Coronary artery (tissue), 2 donors: Measurements from ENCODE around the gene NDUFAF8.

Experiments
- DNase-seq: peaks from one replicate; pipeline ENCODE4 v3.0.0-alpha.2; 2017; ENCODE audit warnings: low spot score
- H3K27ac ChIP-seq, 2 donors: fragments of 200-600 bp; sonication (generic); one replicate each; pipeline ENCODE4 v1.5.1; 2016 to 2019
- H3K4me3 ChIP-seq: fragments of 200-600 bp; sonication (generic); 2 replicates; pipeline ENCODE4 v1.5.1; 2016; ENCODE audit warnings: mild to moderate bottlenecking, moderate library complexity
- TF ChIP-seq, protein P1 (sequence below): fragments of 200-600 bp; sonication (generic); IDR thresholded peaks from one replicate; pipeline ENCODE4 v1.5.1; 2019; ENCODE audit warnings: antibody characterized with exemption

The NDUFAF8 gene

DNA sequence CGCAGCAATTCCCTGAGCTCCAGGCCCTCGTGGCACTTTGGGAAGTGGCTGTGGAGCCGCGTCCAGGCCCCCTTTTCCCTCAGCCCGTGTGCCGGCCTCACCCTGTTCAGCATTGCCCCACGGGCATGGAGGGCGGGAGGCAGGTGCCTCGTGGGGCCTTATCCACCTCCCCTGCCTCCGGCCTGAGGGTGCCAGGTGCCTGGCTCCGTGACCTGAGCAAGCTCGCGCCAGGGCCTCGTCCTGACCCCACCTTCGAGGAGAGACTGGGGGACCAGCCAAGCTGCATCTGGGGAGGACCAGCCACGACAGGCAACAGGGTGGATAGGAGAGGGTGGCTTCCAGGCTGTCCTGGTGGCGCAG lies 46.1 kb upstream of the NDUFAF8 start:
- TF ChIP-seq, protein P1, sequence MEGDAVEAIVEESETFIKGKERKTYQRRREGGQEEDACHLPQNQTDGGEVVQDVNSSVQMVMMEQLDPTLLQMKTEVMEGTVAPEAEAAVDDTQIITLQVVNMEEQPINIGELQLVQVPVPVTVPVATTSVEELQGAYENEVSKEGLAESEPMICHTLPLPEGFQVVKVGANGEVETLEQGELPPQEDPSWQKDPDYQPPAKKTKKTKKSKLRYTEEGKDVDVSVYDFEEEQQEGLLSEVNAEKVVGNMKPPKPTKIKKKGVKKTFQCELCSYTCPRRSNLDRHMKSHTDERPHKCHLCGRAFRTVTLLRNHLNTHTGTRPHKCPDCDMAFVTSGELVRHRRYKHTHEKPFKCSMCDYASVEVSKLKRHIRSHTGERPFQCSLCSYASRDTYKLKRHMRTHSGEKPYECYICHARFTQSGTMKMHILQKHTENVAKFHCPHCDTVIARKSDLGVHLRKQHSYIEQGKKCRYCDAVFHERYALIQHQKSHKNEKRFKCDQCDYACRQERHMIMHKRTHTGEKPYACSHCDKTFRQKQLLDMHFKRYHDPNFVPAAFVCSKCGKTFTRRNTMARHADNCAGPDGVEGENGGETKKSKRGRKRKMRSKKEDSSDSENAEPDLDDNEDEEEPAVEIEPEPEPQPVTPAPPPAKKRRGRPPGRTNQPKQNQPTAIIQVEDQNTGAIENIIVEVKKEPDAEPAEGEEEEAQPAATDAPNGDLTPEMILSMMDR: no peak
- no peak overlapping the region for H3K4me3 ChIP-seq
- no peak overlapping the region for H3K27ac ChIP-seq
- DNase-seq: no peak

DNA sequence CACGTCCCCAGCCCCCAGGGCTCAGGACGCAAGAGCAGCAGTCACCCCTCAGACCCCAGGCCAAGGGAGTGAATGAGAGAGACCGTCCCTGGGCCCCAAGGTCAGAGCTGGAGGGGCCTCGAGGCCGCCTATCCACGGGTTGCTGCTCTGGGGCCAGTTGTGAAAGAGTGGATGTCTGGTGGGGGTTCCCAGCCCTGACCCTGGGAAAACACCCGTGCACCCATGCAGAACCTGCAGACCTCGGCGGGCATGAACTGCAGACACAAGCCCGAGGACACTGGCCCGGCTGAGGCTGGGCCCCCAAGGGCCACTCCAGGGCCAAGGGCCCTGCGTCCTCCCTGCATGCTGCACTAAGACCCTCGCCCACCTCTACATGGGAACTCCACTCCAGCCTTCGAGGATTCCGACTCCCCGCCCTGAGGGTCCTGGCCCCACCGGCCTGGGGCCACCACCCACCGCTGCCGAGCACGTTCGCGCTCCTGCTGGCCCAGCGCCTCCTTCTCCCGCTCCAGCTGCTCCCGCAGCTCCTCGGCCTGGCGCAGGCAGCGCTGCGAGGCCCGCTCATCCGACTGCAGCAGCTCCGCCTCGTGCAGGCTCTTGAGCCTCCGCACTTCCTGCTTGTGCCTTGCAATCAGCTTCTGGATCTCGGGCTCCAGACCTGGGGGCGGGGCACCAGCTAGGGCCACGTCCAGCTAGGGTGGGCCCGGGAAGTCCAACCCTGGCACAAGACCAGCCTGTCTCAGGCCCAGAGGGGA lies 45.5 kb upstream of the NDUFAF8 start:
- TF ChIP-seq, protein P1: no peak
- no peak overlapping the region for H3K27ac ChIP-seq
- no peak for DNase-seq
- no peak overlapping the region for H3K4me3 ChIP-seq

DNA sequence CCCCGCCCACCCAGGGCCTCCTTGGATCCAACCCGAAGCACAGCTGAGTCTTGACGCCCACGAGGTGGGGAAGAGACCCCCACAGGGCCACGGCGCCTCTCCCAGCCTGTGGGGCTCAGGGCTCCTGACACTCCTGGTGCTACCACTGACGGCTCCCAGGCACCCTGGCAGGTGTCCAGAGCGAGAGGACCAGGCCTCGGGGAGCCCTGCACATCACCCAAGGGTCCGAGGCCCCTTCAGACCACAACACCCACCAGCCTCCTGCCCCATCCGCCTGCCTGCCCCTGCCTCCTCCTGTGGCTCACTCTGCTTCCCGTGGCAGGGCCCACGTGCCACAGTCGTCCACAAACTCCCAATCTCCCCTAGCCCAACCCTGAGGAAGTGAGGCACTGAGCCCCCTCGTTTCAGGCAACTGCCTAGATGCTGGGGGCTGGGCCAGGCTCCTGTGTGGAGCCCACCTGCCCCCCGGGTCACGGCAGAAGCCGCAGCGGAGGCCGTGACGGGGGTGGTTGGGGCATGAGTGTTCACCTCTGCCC lies 44.8 kb upstream of the NDUFAF8 start:
- H3K27ac ChIP-seq: no peak overlapping the region
- no peak for DNase-seq
- H3K4me3 ChIP-seq: no peak overlapping the region
- TF ChIP-seq, protein P1: no peak

DNA sequence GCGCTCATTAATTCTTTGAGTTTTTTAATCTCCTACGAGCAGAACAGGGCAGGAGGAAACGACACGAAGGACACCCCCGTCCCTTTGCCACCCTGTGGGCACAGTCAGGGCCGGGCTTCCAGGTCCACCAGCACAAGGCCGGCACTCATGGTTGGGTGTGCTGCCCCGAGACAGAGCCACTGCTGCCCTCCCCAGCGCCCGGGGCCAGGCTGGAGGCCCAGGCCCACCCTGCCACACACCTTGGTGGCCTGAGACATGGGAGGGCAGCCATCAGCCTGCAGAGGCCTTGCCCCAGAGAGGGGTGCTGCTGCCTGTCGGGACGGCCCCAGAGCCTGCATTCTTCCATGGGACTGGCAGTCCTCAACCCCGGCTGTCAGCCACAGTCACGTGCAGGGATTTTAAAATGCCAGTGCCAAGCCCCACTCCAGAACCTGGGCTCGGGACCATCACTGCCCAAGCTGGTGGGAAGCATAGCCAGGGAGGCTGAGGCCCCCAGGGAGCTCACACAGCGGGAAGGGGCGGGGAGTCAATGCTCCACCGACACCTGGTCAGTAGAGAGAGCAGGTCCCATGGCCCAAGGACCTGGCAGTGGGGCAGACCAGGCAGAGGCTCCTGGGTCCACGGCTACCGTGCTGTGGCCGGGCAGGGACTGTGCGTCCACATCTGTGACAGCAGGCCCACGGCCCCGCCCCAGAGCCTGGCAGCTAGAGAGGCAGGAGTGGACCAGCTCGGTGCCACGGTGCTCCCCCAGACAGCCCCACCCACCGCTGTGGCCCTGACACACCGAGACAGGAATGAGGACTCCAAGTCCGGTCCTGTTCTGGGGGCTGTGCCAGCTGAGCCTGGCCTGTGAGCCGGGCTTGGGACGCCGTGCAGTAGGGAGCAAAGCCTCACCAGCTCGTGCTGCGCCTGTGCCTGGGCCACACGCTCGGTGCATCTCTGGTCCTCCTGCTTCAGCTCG lies 43.9 kb upstream of the NDUFAF8 start:
- DNase-seq: no peak
- TF ChIP-seq, protein P1: no peak
- Histone ChIP-seq H3K4me3 (no peak overlapping the region), H3K27ac (no peak overlapping the region)

DNA sequence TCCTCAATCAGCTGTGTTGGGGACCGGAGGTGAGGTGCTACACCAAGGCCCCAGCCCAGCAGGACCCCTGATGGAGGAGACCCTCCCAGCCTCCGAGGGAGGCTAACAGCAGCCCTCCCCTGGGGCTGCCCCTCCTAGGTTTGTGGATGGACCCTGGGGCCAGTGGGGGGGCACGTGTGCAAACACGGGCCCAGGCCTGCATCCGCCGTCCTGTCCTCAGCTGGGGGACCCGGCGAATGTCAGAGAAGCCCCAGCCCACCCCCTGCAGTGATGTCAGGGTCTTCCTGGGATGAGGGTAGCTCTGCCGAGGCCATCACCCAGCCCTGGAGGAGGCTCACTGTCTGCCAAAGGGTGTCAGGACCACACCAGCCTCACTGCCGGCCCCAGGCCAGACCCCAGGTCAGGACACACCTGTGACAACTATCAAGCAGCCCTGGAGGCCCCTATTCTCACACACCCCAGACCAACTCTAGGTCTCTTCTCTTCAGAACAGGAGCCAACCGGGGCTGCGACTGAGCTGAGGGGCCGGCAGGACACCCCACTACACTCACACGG lies 43.1 kb upstream of the NDUFAF8 start:
- Histone ChIP-seq H3K27ac (no peak overlapping the region), H3K4me3 (no peak overlapping the region)
- DNase-seq: no peak
- TF ChIP-seq, protein P1: no peak

DNA sequence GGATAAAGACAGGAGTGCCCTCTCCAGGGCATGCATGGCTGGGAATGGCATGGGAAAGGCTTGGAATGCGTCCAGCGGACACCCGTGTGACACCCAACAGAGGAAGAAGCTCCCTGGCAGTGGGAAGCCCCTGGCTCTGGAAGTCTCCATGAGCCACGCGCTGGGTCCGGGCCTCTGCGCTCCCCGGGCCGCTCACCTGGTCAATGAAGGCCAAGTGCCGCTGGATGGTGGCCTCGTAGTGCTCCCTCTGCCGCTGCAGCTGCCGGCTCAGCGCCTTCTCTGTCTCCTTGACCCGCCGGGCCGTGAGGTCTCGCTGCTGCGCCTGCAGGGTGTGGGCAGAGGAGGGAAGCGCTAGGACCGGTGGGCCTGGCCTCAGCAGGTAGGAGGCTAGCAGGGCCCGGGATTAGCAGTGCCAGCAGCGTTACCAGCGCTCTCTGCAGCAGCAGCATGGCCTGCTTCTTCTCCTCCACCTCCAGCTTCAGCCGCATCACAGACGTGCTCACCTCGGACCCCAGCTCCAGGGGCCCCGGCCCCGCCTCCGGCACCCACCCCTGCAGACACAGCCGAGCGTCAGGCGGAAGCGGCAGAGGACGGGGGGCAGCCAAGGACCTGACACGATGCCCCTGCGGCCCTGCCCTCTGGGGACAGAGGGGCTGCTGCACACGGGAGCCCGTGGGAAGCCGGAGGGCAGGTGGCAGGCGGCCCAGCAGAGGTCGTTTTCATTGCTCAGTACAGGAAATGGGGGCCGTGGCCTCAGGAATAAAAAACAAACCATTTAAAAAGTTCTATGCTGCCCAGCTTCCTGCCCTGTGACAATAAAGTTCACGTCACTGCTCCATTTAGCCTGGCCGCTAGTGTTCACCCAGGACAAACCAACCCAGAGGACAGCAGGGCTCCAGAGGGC lies 42.4 kb upstream of the NDUFAF8 start:
- DNase-seq: no peak
- no peak overlapping the region for H3K27ac ChIP-seq
- TF ChIP-seq, protein P1: no peak
- H3K4me3 ChIP-seq: no peak overlapping the region
